ENCODE results near the gene MLLT3.

The MLLT3 gene

GRCh38 chr9:20402273-20402875, 219.9 kb downstream of the MLLT3 start:
- no peaks in the 10 kb centered on the region for H3K4me1 ChIP-seq (ENCODE audit: control insufficient read depth, insufficient read depth, low read length)
- H3K4me3 ChIP-seq (ENCODE audit: low read depth, low read length) = no peak overlapping the region
- no peaks in the 10 kb centered on the region for H3K9me3 ChIP-seq (ENCODE audit: control insufficient read depth, insufficient read depth, low read length)
- no peak overlapping the region for H3K9ac ChIP-seq (ENCODE audit: low read depth, low read length)
- no peaks in the 10 kb centered on the region for H3K27me3 ChIP-seq (ENCODE audit: control insufficient read depth, insufficient read depth, low read length)
- no peaks in the 10 kb centered on the region for H3K36me3 ChIP-seq (ENCODE audit: control insufficient read depth, insufficient read depth, low read length)

GRCh38 chr9:20398536-20399338, 223.6 kb downstream of the MLLT3 start:
- H3K9ac ChIP-seq (ENCODE audit: low read depth, low read length) = no peak overlapping the region
- H3K36me3 ChIP-seq (ENCODE audit: control insufficient read depth, insufficient read depth, low read length) = no peaks in the 10 kb centered on the region
- H3K27me3 ChIP-seq (ENCODE audit: control insufficient read depth, insufficient read depth, low read length) = no peaks in the 10 kb centered on the region
- H3K4me3 ChIP-seq (ENCODE audit: low read depth, low read length) = no peak overlapping the region
- H3K9me3 ChIP-seq (ENCODE audit: control insufficient read depth, insufficient read depth, low read length) = no peaks in the 10 kb centered on the region
- peaks cover 7% of the 10 kb centered on the region for H3K4me1 ChIP-seq (ENCODE audit: control insufficient read depth, insufficient read depth, low read length)

GRCh38 chr9:20397348-20397747, 225.0 kb downstream of the MLLT3 start:
- no peaks in the 10 kb centered on the region for H3K9me3 ChIP-seq (ENCODE audit: control insufficient read depth, insufficient read depth, low read length)

GRCh38 chr9:20396509-20396908, 225.8 kb downstream of the MLLT3 start:
- Histone ChIP-seq H3K4me1 (ENCODE audit: control insufficient read depth, insufficient read depth, low read length) (peaks cover 7% of the 10 kb centered on the region), H3K9ac (ENCODE audit: low read depth, low read length) (no peak overlapping the region), H3K4me3 (ENCODE audit: low read depth, low read length) (no peak overlapping the region), H3K27me3 (ENCODE audit: control insufficient read depth, insufficient read depth, low read length) (no peaks in the 10 kb centered on the region), H3K36me3 (ENCODE audit: control insufficient read depth, insufficient read depth, low read length) (no peaks in the 10 kb centered on the region), H3K9me3 (ENCODE audit: control insufficient read depth, insufficient read depth, low read length) (no peaks in the 10 kb centered on the region)

More at GRCh38 chr9:20397348-20397747, 225.0 kb downstream of the MLLT3 start:
- no peaks in the 10 kb centered on the region for H3K27me3 ChIP-seq (ENCODE audit: control insufficient read depth, insufficient read depth, low read length)
- H3K9ac ChIP-seq (ENCODE audit: low read depth, low read length) = no peak overlapping the region
- H3K4me3 ChIP-seq (ENCODE audit: low read depth, low read length) = no peak overlapping the region
- no peaks in the 10 kb centered on the region for H3K36me3 ChIP-seq (ENCODE audit: control insufficient read depth, insufficient read depth, low read length)
- H3K4me1 ChIP-seq (ENCODE audit: control insufficient read depth, insufficient read depth, low read length) = peaks cover 7% of the 10 kb centered on the region

GRCh38 chr9:20395651-20396050, 226.6 kb downstream of the MLLT3 start:
- H3K27me3 ChIP-seq (ENCODE audit: control insufficient read depth, insufficient read depth, low read length) = no peaks in the 10 kb centered on the region
- H3K4me3 ChIP-seq (ENCODE audit: low read depth, low read length) = no peak overlapping the region
- no peaks in the 10 kb centered on the region for H3K36me3 ChIP-seq (ENCODE audit: control insufficient read depth, insufficient read depth, low read length)
- H3K9ac ChIP-seq (ENCODE audit: low read depth, low read length) = no peak overlapping the region
- peaks cover 7% of the 10 kb centered on the region for H3K4me1 ChIP-seq (ENCODE audit: control insufficient read depth, insufficient read depth, low read length)
- H3K9me3 ChIP-seq (ENCODE audit: control insufficient read depth, insufficient read depth, low read length) = no peaks in the 10 kb centered on the region

GRCh38 chr9:20394969-20395368, 227.3 kb downstream of the MLLT3 start:
- peaks cover 7% of the 10 kb centered on the region for H3K4me1 ChIP-seq (ENCODE audit: control insufficient read depth, insufficient read depth, low read length)
- no peak overlapping the region for H3K4me3 ChIP-seq (ENCODE audit: low read depth, low read length)
- H3K27me3 ChIP-seq (ENCODE audit: control insufficient read depth, insufficient read depth, low read length) = no peaks in the 10 kb centered on the region
- H3K36me3 ChIP-seq (ENCODE audit: control insufficient read depth, insufficient read depth, low read length) = no peaks in the 10 kb centered on the region
- no peaks in the 10 kb centered on the region for H3K9me3 ChIP-seq (ENCODE audit: control insufficient read depth, insufficient read depth, low read length)
- no peak overlapping the region for H3K9ac ChIP-seq (ENCODE audit: low read depth, low read length)

GRCh38 chr9:20391208-20391607, 231.1 kb downstream of the MLLT3 start:
- no peak overlapping the region for H3K9ac ChIP-seq (ENCODE audit: low read depth, low read length)
- no peaks in the 10 kb centered on the region for H3K9me3 ChIP-seq (ENCODE audit: control insufficient read depth, insufficient read depth, low read length)
- H3K4me1 ChIP-seq (ENCODE audit: control insufficient read depth, insufficient read depth, low read length) = no peaks in the 10 kb centered on the region
- no peaks in the 10 kb centered on the region for H3K27me3 ChIP-seq (ENCODE audit: control insufficient read depth, insufficient read depth, low read length)
- H3K36me3 ChIP-seq (ENCODE audit: control insufficient read depth, insufficient read depth, low read length) = no peaks in the 10 kb centered on the region
- H3K4me3 ChIP-seq (ENCODE audit: low read depth, low read length) = no peak overlapping the region

- no peak overlapping the region for H3K4me3 ChIP-seq (ENCODE audit: low read depth, low read length)
- no peaks in the 10 kb centered on the region for H3K4me1 ChIP-seq (ENCODE audit: control insufficient read depth, insufficient read depth, low read length)
- no peaks in the 10 kb centered on the region for H3K9me3 ChIP-seq (ENCODE audit: control insufficient read depth, insufficient read depth, low read length)
- no peak overlapping the region for H3K9ac ChIP-seq (ENCODE audit: low read depth, low read length)
- no peaks in the 10 kb centered on the region for H3K27me3 ChIP-seq (ENCODE audit: control insufficient read depth, insufficient read depth, low read length)
- no peaks in the 10 kb centered on the region for H3K36me3 ChIP-seq (ENCODE audit: control insufficient read depth, insufficient read depth, low read length)
Measured at GRCh38 chr9:20390400-20390799, 231.9 kb downstream of the MLLT3 start.

- H3K4me3 ChIP-seq (ENCODE audit: low read depth, low read length) = no peak overlapping the region
- no peaks in the 10 kb centered on the region for H3K36me3 ChIP-seq (ENCODE audit: control insufficient read depth, insufficient read depth, low read length)
- H3K27me3 ChIP-seq (ENCODE audit: control insufficient read depth, insufficient read depth, low read length) = no peaks in the 10 kb centered on the region
- no peak overlapping the region for H3K9ac ChIP-seq (ENCODE audit: low read depth, low read length)
- H3K4me1 ChIP-seq (ENCODE audit: control insufficient read depth, insufficient read depth, low read length) = peaks cover 6% of the 10 kb centered on the region
- H3K9me3 ChIP-seq (ENCODE audit: control insufficient read depth, insufficient read depth, low read length) = no peaks in the 10 kb centered on the region
Measured at GRCh38 chr9:20387062-20387461, 235.2 kb downstream of the MLLT3 start.

- Histone ChIP-seq H3K4me3 (ENCODE audit: low read depth, low read length) (no peak overlapping the region), H3K27me3 (ENCODE audit: control insufficient read depth, insufficient read depth, low read length) (no peaks in the 10 kb centered on the region), H3K36me3 (ENCODE audit: control insufficient read depth, insufficient read depth, low read length) (no peaks in the 10 kb centered on the region), H3K4me1 (ENCODE audit: control insufficient read depth, insufficient read depth, low read length) (peaks cover 6% of the 10 kb centered on the region), H3K9ac (ENCODE audit: low read depth, low read length) (no peak overlapping the region), H3K9me3 (ENCODE audit: control insufficient read depth, insufficient read depth, low read length) (no peaks in the 10 kb centered on the region)
Measured at GRCh38 chr9:20384642-20385041, 237.7 kb downstream of the MLLT3 start.

- Histone ChIP-seq H3K4me1 (ENCODE audit: control insufficient read depth, insufficient read depth, low read length) (peaks cover 6% of the 10 kb centered on the region), H3K9ac (ENCODE audit: low read depth, low read length) (no peak overlapping the region), H3K36me3 (ENCODE audit: control insufficient read depth, insufficient read depth, low read length) (no peaks in the 10 kb centered on the region), H3K9me3 (ENCODE audit: control insufficient read depth, insufficient read depth, low read length) (no peaks in the 10 kb centered on the region), H3K4me3 (ENCODE audit: low read depth, low read length) (no peak overlapping the region), H3K27me3 (ENCODE audit: control insufficient read depth, insufficient read depth, low read length) (no peaks in the 10 kb centered on the region)
Measured at GRCh38 chr9:20382460-20383071, 239.7 kb downstream of the MLLT3 start.

GRCh38 chr9:20380546-20380945, 241.8 kb downstream of the MLLT3 start:
- Histone ChIP-seq H3K9me3 (ENCODE audit: control insufficient read depth, insufficient read depth, low read length) (no peaks in the 10 kb centered on the region), H3K9ac (ENCODE audit: low read depth, low read length) (no peak overlapping the region), H3K4me1 (ENCODE audit: control insufficient read depth, insufficient read depth, low read length) (peaks cover 6% of the 10 kb centered on the region), H3K4me3 (ENCODE audit: low read depth, low read length) (no peak overlapping the region), H3K36me3 (ENCODE audit: control insufficient read depth, insufficient read depth, low read length) (no peaks in the 10 kb centered on the region), H3K27me3 (ENCODE audit: control insufficient read depth, insufficient read depth, low read length) (no peaks in the 10 kb centered on the region)
